Measurements from ENCODE around the gene SNF8. TPM values are rescaled to one million over a fixed set of nuclear protein-coding genes. Genes with fewer than 3 reads are reported as not detected.

SNF8 gene
- total RNA-seq, 1 experiment from 2014 or later, result 136 TPM

- H3K36me3 Mint-ChIP-seq, result peaks cover 1% of the 10 kb centered on the region; the same call in 1 of the 2 replicates
- no peaks in the 10 kb centered on the region for H3K9me3 Mint-ChIP-seq
- no peak for TF ChIP-seq STAT6 (CRISPR knock-in tag; conservative IDR thresholded peaks at IDR 0.05; ENCODE audit: low read depth)
- no peak for TF ChIP-seq RELA (CRISPR knock-in tag; IDR thresholded peaks at IDR 0.05; ENCODE audit: borderline replicate concordance)
- no peak for TF ChIP-seq E2F4 (CRISPR knock-in tag; IDR thresholded peaks at IDR 0.05; ENCODE audit: borderline replicate concordance, low read depth)
- H3K27me3 Mint-ChIP-seq (ENCODE audit: low read depth), result no peaks in the 10 kb centered on the region
- ChIA-PET POLR2A (interaction anchor here (0.5 to 1.8 kb wide), 2 partner anchors 9 to 103 kb away, joined by 7 to 13 read pairs; partner anchors contain the start of gene ATP5MC1), CTCF (no interaction called here)
- H3K4me3 Mint-ChIP-seq, result no peak overlapping the region
- H3K27ac Mint-ChIP-seq, result no peak overlapping the region
- DNase-seq (ENCODE audit: low spot score) (no peak), ATAC-seq (0 out of 2 replicates have a peak, but pooled peaks have one; percentile 29)
- H3K4me1 Mint-ChIP-seq, result no peaks in the 10 kb centered on the region
Measured at GRCh38 chr17:48901241-48901640, 43.4 kb downstream of the SNF8 start.

- H3K9me3 Mint-ChIP-seq, result no peaks in the 10 kb centered on the region
Measured at GRCh38 chr17:48894886-48895285, 49.8 kb downstream of the SNF8 start.

More at GRCh38 chr17:48894886-48895285, 49.8 kb downstream of the SNF8 start:
- CTCF ChIA-PET, result interaction anchor here (2.6 kb wide), 1 partner anchor 11 kb away, joined by 11 read pairs; no protein-coding TSS in a partner anchor
- Mint-ChIP-seq H3K4me1 (peaks cover 11% of the 10 kb centered on the region), H3K4me3 (no peak overlapping the region), H3K27me3 (ENCODE audit: low read depth) (no peaks in the 10 kb centered on the region), H3K36me3 (peaks cover 16% of the 10 kb centered on the region), H3K27ac (no peak overlapping the region)
- DNase-seq (ENCODE audit: low spot score) (no peak), ATAC-seq (no peak)
- TF ChIP-seq AR (CRISPR knock-in tag; IDR thresholded peaks at IDR 0.05), result no peak
- TF ChIP-seq IRF1 (CRISPR knock-in tag; IDR thresholded peaks at IDR 0.05), result no peak
- no peak for TF ChIP-seq ESRRA (CRISPR knock-in tag; IDR thresholded peaks at IDR 0.05; ENCODE audit: borderline replicate concordance)
- no peak for TF ChIP-seq E2F4 (CRISPR knock-in tag; IDR thresholded peaks at IDR 0.05; ENCODE audit: borderline replicate concordance, low read depth)
- no peak for TF ChIP-seq FOXP4 (CRISPR knock-in tag; IDR thresholded peaks at IDR 0.05)
- TF ChIP-seq ATF6 (CRISPR knock-in tag; IDR thresholded peaks at IDR 0.05), result no peak
- no peak for TF ChIP-seq CTCF (IDR thresholded peaks at IDR 0.05)
- no peak for TF ChIP-seq ERG (CRISPR knock-in tag; IDR thresholded peaks at IDR 0.05)
- POLR2A ChIA-PET, result interaction anchor here (1.6 kb wide), 1 partner anchor 12 kb away, joined by 4 read pairs; no protein-coding TSS in a partner anchor
